B cell (primary cell): ENCODE measurements around the gene AKT2.

ENCODE experiments used
- EZH2 ChIP-seq: IDR thresholded peaks from 2 replicates; pipeline ENCODE4 v1.6.1; 2012; ENCODE audit warnings: borderline replicate concordance, low read depth, mild to moderate bottlenecking, moderate library complexity, low read length; ENCODE audit not compliant: insufficient read depth, poor library complexity, severe bottlenecking
- TF ChIP-seq, protein P1 (sequence below): fragments of 200-600 bp; IDR thresholded peaks from one replicate; pipeline ENCODE4 v1.8.0; 2022; ENCODE audit warnings: antibody characterized with exemption, mild to moderate bottlenecking

GRCh38 chr19:40241809-40242384 lies 43.2 kb downstream of the AKT2 start:
- TF ChIP-seq, protein P1, sequence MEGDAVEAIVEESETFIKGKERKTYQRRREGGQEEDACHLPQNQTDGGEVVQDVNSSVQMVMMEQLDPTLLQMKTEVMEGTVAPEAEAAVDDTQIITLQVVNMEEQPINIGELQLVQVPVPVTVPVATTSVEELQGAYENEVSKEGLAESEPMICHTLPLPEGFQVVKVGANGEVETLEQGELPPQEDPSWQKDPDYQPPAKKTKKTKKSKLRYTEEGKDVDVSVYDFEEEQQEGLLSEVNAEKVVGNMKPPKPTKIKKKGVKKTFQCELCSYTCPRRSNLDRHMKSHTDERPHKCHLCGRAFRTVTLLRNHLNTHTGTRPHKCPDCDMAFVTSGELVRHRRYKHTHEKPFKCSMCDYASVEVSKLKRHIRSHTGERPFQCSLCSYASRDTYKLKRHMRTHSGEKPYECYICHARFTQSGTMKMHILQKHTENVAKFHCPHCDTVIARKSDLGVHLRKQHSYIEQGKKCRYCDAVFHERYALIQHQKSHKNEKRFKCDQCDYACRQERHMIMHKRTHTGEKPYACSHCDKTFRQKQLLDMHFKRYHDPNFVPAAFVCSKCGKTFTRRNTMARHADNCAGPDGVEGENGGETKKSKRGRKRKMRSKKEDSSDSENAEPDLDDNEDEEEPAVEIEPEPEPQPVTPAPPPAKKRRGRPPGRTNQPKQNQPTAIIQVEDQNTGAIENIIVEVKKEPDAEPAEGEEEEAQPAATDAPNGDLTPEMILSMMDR = no peak
- TF ChIP-seq EZH2 = no peak
